Measurements from ENCODE around the gene GRN.
"Not testable (repeated sequence)": the region's sequence is repeated elsewhere in the genome, so short reads cannot be mapped to it uniquely, and the experiment has no call there.

DNA sequence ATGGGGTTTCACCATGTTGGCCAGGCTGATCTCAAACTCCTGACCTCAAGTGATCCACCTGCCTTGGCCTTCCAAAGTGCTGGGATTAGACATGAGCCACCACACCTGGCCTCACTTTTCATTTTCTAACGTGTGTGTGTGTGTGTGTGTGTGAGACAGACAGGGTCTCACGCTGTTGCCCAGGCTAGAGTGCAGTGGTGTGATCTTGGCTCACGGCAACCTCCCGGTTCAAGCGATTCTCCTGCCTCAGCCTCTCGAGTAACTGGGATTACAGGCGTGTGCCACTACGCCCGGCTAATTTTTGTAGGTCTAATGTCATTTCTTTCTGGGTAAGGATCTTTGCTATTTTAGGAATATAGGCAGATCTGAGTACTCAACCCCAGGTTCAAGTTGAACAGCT, 49.0 kb downstream of the GRN start:
- TF ChIP-seq, protein P1, sequence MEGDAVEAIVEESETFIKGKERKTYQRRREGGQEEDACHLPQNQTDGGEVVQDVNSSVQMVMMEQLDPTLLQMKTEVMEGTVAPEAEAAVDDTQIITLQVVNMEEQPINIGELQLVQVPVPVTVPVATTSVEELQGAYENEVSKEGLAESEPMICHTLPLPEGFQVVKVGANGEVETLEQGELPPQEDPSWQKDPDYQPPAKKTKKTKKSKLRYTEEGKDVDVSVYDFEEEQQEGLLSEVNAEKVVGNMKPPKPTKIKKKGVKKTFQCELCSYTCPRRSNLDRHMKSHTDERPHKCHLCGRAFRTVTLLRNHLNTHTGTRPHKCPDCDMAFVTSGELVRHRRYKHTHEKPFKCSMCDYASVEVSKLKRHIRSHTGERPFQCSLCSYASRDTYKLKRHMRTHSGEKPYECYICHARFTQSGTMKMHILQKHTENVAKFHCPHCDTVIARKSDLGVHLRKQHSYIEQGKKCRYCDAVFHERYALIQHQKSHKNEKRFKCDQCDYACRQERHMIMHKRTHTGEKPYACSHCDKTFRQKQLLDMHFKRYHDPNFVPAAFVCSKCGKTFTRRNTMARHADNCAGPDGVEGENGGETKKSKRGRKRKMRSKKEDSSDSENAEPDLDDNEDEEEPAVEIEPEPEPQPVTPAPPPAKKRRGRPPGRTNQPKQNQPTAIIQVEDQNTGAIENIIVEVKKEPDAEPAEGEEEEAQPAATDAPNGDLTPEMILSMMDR (CRISPR knock-in tag; IDR thresholded peaks at IDR 0.05) = not testable (repeated sequence)
- TF ChIP-seq, protein P2, sequence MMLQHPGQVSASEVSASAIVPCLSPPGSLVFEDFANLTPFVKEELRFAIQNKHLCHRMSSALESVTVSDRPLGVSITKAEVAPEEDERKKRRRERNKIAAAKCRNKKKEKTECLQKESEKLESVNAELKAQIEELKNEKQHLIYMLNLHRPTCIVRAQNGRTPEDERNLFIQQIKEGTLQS (CRISPR knock-in tag; IDR thresholded peaks at IDR 0.05) = not testable (repeated sequence)
- not testable (repeated sequence) for TF ChIP-seq ARID2 (CRISPR knock-in tag; IDR thresholded peaks at IDR 0.05; ENCODE audit: borderline replicate concordance); ZFP62 (CRISPR knock-in tag; IDR thresholded peaks at IDR 0.05); EZH2 (conservative IDR thresholded peaks at IDR 0.05; ENCODE audit: low read depth, low read length); ESRRA (CRISPR knock-in tag; IDR thresholded peaks at IDR 0.05; ENCODE audit: low read depth); RCOR2 (CRISPR knock-in tag; IDR thresholded peaks at IDR 0.05); NRL (CRISPR knock-in tag; IDR thresholded peaks at IDR 0.05; ENCODE audit: borderline replicate concordance); ZFX (CRISPR knock-in tag; IDR thresholded peaks at IDR 0.05; ENCODE audit: low read depth)
- TF ChIP-seq, protein P3, sequence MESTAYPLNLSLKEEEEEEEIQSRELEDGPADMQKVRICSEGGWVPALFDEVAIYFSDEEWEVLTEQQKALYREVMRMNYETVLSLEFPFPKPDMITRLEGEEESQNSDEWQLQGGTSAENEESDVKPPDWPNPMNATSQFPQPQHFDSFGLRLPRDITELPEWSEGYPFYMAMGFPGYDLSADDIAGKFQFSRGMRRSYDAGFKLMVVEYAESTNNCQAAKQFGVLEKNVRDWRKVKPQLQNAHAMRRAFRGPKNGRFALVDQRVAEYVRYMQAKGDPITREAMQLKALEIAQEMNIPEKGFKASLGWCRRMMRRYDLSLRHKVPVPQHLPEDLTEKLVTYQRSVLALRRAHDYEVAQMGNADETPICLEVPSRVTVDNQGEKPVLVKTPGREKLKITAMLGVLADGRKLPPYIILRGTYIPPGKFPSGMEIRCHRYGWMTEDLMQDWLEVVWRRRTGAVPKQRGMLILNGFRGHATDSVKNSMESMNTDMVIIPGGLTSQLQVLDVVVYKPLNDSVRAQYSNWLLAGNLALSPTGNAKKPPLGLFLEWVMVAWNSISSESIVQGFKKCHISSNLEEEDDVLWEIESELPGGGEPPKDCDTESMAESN (CRISPR knock-in tag; conservative IDR thresholded peaks at IDR 0.05) = not testable (repeated sequence)
